IMR-90 (cell line): Measurements from ENCODE around the gene HOXB9. TPM values are rescaled to one million over a fixed set of nuclear protein-coding genes. Genes with fewer than 3 reads are reported as not detected.

Experiments
- ATAC-seq: fragments of 200-7000 bp; cut with Tn5 transposase; 2 replicates; pipeline ENCODE4 v1.9.1; 2020; ENCODE audit warnings: low read depth, mild to moderate bottlenecking, moderate library complexity
- BruUV-seq: library from RNA; stranded (reverse); fragments of 400-500 nt; replicated peaks from 2 replicates; lab custom pipeline; 2021; lab: Mats Ljungman, UMichigan
- CTCF ChIA-PET: fragments of 300-600 bp; formaldehyde crosslinking; extraction: SDS; loops from one replicate; lab custom pipeline; 2021; ENCODE audit warnings: antibody characterized with exemption; lab: Yijun Ruan, JAX
- POLR2A ChIA-PET: fragments of 300-600 bp; sonication (Branson Sonifier 250); formaldehyde crosslinking; loops from one replicate; lab custom pipeline; 2022; ENCODE audit warnings: antibody characterized with exemption; ENCODE audit not compliant: unreplicated experiment; lab: Charles Lee
- DNase-seq: peaks from one replicate; pipeline ENCODE4 v3.0.0; 2013
- H2AFZ ChIP-seq: replicated peaks from 2 replicates; pipeline ENCODE3; 2013; ENCODE audit warnings: low read length, mild to moderate bottlenecking; ENCODE audit not compliant: poor library complexity
- H2AK5ac ChIP-seq: 2 replicates; pipeline ENCODE4 v1.6.1; 2013; ENCODE audit warnings: low read depth, low read length, inconsistent platforms
- H2AK9ac ChIP-seq: replicated peaks from 2 replicates; pipeline ENCODE3; 2013; ENCODE audit warnings: mild to moderate bottlenecking, low read depth, low read length, moderate library complexity; ENCODE audit not compliant: poor library complexity
- H2BK120ac ChIP-seq: 2 replicates; pipeline ENCODE4 v1.6.1; 2013; ENCODE audit warnings: low read depth, low read length, inconsistent platforms
- H2BK15ac ChIP-seq: 3 replicates; pipeline ENCODE4 v1.6.1; 2013; ENCODE audit warnings: low read depth, low read length, inconsistent platforms
- H2BK20ac ChIP-seq: 2 replicates; pipeline ENCODE4 v1.6.1; 2013; ENCODE audit warnings: low read depth, mild to moderate bottlenecking, inconsistent platforms, low read length, moderate library complexity
- H2BK5ac ChIP-seq: 2 replicates; pipeline ENCODE4 v1.6.1; 2013; ENCODE audit warnings: mild to moderate bottlenecking, low read depth, low read length, inconsistent platforms; ENCODE audit not compliant: poor library complexity, severe bottlenecking
- H3K14ac ChIP-seq: replicated peaks from 2 replicates; pipeline ENCODE4 v1.6.1; 2013; ENCODE audit warnings: low read depth, low read length, inconsistent platforms
- H3K18ac ChIP-seq: 2 replicates; pipeline ENCODE4 v1.6.1; 2013; ENCODE audit warnings: low read depth, low read length, control low read depth
- H3K23ac ChIP-seq: 2 replicates; pipeline ENCODE4 v1.6.1; 2013; ENCODE audit warnings: low read depth, low read length, inconsistent platforms
- H3K27ac ChIP-seq: 2 replicates; pipeline ENCODE4 v1.5.1; 2013; ENCODE audit warnings: mild to moderate bottlenecking, control low read depth, low read length; ENCODE audit not compliant: insufficient read depth
- H3K27me3 ChIP-seq: 2 replicates; pipeline ENCODE4 v1.6.1; 2013; ENCODE audit warnings: low read length; ENCODE audit not compliant: control insufficient read depth, insufficient read depth
- H3K36me3 ChIP-seq: 2 replicates; pipeline ENCODE4 v1.6.1; 2013; ENCODE audit warnings: low read length, mixed read lengths; ENCODE audit not compliant: control insufficient read depth, insufficient read depth
- H3K4ac ChIP-seq: 2 replicates; pipeline ENCODE4 v1.6.1; 2013; ENCODE audit warnings: low read depth, low read length, inconsistent platforms
- H3K4me1 ChIP-seq: 2 replicates; pipeline ENCODE4 v1.6.1; 2013; ENCODE audit warnings: low read length, mixed read lengths; ENCODE audit not compliant: control insufficient read depth, insufficient read depth
- H3K4me2 ChIP-seq: 2 replicates; pipeline ENCODE4 v1.6.1; 2013; ENCODE audit warnings: low read depth, mild to moderate bottlenecking, control low read depth, low read length, moderate library complexity
- H3K4me3 ChIP-seq: 2 replicates; pipeline ENCODE4 v1.5.1; 2013; ENCODE audit warnings: low read depth, mild to moderate bottlenecking, control low read depth, low read length, moderate library complexity; ENCODE audit not compliant: insufficient read depth
- H3K56ac ChIP-seq: 2 replicates; pipeline ENCODE4 v1.6.1; 2013; ENCODE audit warnings: low read length, inconsistent platforms; ENCODE audit not compliant: insufficient read depth; ENCODE audit errors: extremely low read depth
- H3K79me1 ChIP-seq, 2 experiments: 2 replicates each; pipeline ENCODE4 v1.6.1; 2013; ENCODE audit warnings: low read length in 2 of 2, inconsistent platforms in 1 of 2, low read depth in 1 of 2
- H3K9ac ChIP-seq: 2 replicates; pipeline ENCODE4 v1.6.1; 2013; ENCODE audit warnings: low read depth, low read length, control low read depth
- H3K9me1 ChIP-seq: 2 replicates; pipeline ENCODE4 v1.6.1; 2013; ENCODE audit warnings: low read length, inconsistent platforms; ENCODE audit not compliant: insufficient read depth
- H3K9me3 ChIP-seq: 2 replicates; pipeline ENCODE4 v1.6.1; 2013; ENCODE audit warnings: low read length; ENCODE audit not compliant: control insufficient read depth, insufficient read depth
- H4K20me1 ChIP-seq: 2 replicates; pipeline ENCODE4 v1.6.1; 2013; ENCODE audit warnings: low read length, inconsistent platforms; ENCODE audit not compliant: insufficient read depth
- H4K5ac ChIP-seq: 2 replicates; pipeline ENCODE4 v1.6.1; 2013; ENCODE audit warnings: mild to moderate bottlenecking, low read depth, low read length, control low read depth
- H4K8ac ChIP-seq, 2 experiments: 2 replicates each; pipeline ENCODE4 v1.6.1; 2013; ENCODE audit warnings: low read depth in 2 of 2, low read length in 2 of 2, control low read depth in 1 of 2, inconsistent platforms in 1 of 2
- H4K91ac ChIP-seq: 2 replicates; pipeline ENCODE4 v1.6.1; 2013; ENCODE audit warnings: low read depth, low read length, inconsistent platforms; ENCODE audit not compliant: insufficient read depth
- CEBPB ChIP-seq: IDR thresholded peaks from 2 replicates; pipeline ENCODE4 v1.6.1; 2012; ENCODE audit warnings: low read depth, low read length, improper control_type of control experiment
- FOS ChIP-seq: fragments of 150-350 bp; IDR thresholded peaks from 2 replicates; pipeline ENCODE4 v1.6.1; 2016; ENCODE audit warnings: low read depth, low read length
- MAFK ChIP-seq: IDR thresholded peaks from 2 replicates; pipeline ENCODE4 v1.6.1; 2012; ENCODE audit warnings: low read depth, low read length, improper control_type of control experiment
- MAZ ChIP-seq: IDR thresholded peaks from 2 replicates; pipeline ENCODE4 v1.6.1; 2012; ENCODE audit warnings: low read depth, mild to moderate bottlenecking, low read length, improper control_type of control experiment, moderate library complexity, borderline replicate concordance
- MXI1 ChIP-seq: IDR thresholded peaks from 2 replicates; pipeline ENCODE4 v1.6.1; 2012; ENCODE audit warnings: low read depth, mild to moderate bottlenecking, low read length, moderate library complexity, borderline replicate concordance
- POLR2A ChIP-seq: IDR thresholded peaks from 2 replicates; pipeline ENCODE4 v1.6.1; 2012; ENCODE audit warnings: mild to moderate bottlenecking, low read depth, low read length
- RAD21 ChIP-seq: IDR thresholded peaks from 2 replicates; pipeline ENCODE4 v1.6.1; 2012; ENCODE audit warnings: low read length, improper control_type of control experiment
- RCOR1 ChIP-seq: IDR thresholded peaks from 2 replicates; pipeline ENCODE4 v1.6.1; 2012; ENCODE audit warnings: mild to moderate bottlenecking, low read length, improper control_type of control experiment; ENCODE audit not compliant: insufficient replicate concordance
- RFX5 ChIP-seq: IDR thresholded peaks from 2 replicates; pipeline ENCODE4 v1.8.0; 2012; ENCODE audit warnings: low read depth, mild to moderate bottlenecking, low read length, moderate library complexity
- WGBS, 2 experiments: methylation state at CpG; one replicate each; pipeline versions ENCODE4 v1.1.5 to v1.1.7; 2013; ENCODE audit warnings: missing lambda C conversion rate in 2 of 2; ENCODE audit not compliant: insufficient read length in 1 of 2; ENCODE audit errors: extremely low coverage in 2 of 2; 5-methylcytosine and 5-hydroxymethylcytosine counted together
- dilution Hi-C: fragments of 300-500 bp; cut with HindIII; formaldehyde crosslinking; loops from one replicate; pipeline ENCODE4 v1.14.3; 2018; ENCODE audit warnings: low sequenced_read_pairs; ENCODE audit not compliant: unreplicated experiment
- in situ Hi-C: fragments of 300-500 bp; cut with MboI; formaldehyde crosslinking; loops from 3 replicates; pipeline ENCODE4 v1.14.3; 2019; ENCODE audit warnings: low sequenced_read_pairs, inconsistent platforms, mixed read lengths
- intact Hi-C: fragments of 100-400 bp; cut with micrococcal nuclease; formaldehyde crosslinking; loops from 2 replicates; pipeline ENCODE4 v1.10.0; 2022
- polyA plus RNA-seq, 3 experiments: library from polyadenylated mRNA; depleted of rRNA; stranded (reverse); fragments of >200 nt; gene quantifications; 2 replicates each; pipeline ENCODE4 v1.2.3, GENCODE V29; 2012; ENCODE audit warnings: low replicate concordance in 1 of 3
- total RNA-seq: library from RNA; depleted of rRNA; stranded (reverse); fragments of >200 nt; gene quantifications from 2 replicates; pipeline ENCODE4 v1.2.3, GENCODE V29; 2012
- TF ChIP-seq, protein P1 (sequence below): fragments of 150-350 bp; IDR thresholded peaks from 2 replicates; pipeline ENCODE4 v1.6.1; 2017; ENCODE audit warnings: mild to moderate bottlenecking, antibody characterized with exemption, low read length, low read depth
- TF ChIP-seq, protein P2 (sequence below): fragments of 150-350 bp; IDR thresholded peaks from 2 replicates; pipeline ENCODE4 v1.6.1; 2016; ENCODE audit warnings: low read depth, mild to moderate bottlenecking, low read length, moderate library complexity, borderline replicate concordance

Gene HOXB9
- total and polyA plus RNA-seq, 2 of the 4 experiments (the other 2 are of a cell fraction): 0.05 TPM; not detected in 1

DNA sequence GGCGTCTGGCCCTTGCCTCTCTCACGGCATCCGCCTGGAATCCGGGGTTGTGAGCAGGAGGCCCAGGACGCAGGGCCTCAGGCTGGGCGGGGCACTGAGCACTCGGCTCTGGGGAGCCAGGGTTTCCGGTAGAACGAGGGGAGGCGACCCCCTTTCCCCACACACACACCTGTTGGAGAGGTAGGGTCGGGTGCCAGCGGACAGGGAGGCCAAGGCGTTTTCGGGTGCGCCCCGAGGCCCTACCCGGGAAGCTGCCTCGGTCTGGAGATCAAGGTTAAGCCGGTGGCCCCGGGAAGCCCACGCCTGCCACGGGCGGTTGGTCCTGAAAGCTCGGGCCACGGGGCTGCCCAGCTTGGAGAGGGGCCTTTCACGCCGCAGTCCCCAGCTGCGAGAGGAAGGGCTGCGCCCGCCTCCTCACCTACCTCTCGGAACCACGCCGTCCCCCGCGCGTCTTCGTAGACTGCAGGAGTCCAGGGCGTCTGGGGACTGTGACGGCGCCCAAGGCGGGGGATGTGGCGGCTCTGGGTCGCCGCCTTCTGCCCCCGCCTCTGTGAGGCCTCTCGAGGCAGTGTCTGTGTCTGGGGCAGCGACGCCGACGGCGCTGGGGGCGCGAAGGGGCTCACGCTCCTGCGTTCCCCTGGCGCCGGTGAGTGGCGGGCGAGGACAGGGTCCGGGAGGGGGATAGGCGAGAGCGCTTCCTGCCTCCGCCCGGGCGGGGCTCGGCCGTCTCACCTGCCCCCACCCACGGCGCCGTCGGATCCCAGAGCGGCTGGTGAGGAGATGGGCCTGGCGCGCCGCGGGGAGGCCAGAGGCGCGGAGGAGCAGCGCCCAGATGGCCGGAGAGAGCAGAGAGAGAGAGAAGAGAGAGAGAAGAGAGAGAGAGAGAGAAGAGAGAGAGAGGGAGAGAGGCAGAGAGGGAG is 20.3 kb upstream of the HOXB9 start:
- DNase-seq: no peak
- in situ Hi-C loops: loop anchor here (10.0 kb wide), 1 partner anchor 58 kb away; no protein-coding TSS in a partner anchor
- POLR2A ChIA-PET: no interaction called here

More for the DNA sequence above, 20.3 kb upstream of the HOXB9 start:
- Histone ChIP-seq H2AK9ac (no peak overlapping the region), H3K18ac (no peak overlapping the region), H3K56ac (no peak overlapping the region), H3K27me3 (peaks cover 72% of the 10 kb centered on the region), H3K9me3 (peaks cover 3% of the 10 kb centered on the region), H2AK5ac (no peak overlapping the region), H3K9me1 (no peaks in the 10 kb centered on the region), H3K4me2 (no peak overlapping the region), H3K79me1 (no peaks in the 10 kb centered on the region), H3K9ac (no peak overlapping the region), H2AFZ (peak overlapping the region; percentile 54), H3K36me3 (no peaks in the 10 kb centered on the region), H3K4ac (no peak overlapping the region), H3K23ac (no peak overlapping the region), H2BK15ac (no peak overlapping the region), H3K4me1 (no peaks in the 10 kb centered on the region), H3K14ac (no peak overlapping the region), H4K20me1 (no peaks in the 10 kb centered on the region), H3K27ac (no peak overlapping the region), H2BK20ac (no peak overlapping the region), H4K5ac (no peak overlapping the region), H2BK120ac (no peak overlapping the region), H3K4me3 (no peak overlapping the region), H4K8ac (no peak overlapping the region), H2BK5ac (no peak overlapping the region), H4K91ac (no peak overlapping the region)
- 5% methylated on average over 29 of the region's 80 CpGs; no CpG with 5 or more reads in 1 of the 2 experiments for WGBS, 2 experiments
- CTCF ChIA-PET: no interaction called here
- TF ChIP-seq RAD21 (no peak), RFX5 (no peak), POLR2A (no peak), RCOR1 (no peak), MAZ (no peak), MAFK (no peak), FOS (no peak), CEBPB (no peak), MXI1 (no peak)
- TF ChIP-seq, protein P1, sequence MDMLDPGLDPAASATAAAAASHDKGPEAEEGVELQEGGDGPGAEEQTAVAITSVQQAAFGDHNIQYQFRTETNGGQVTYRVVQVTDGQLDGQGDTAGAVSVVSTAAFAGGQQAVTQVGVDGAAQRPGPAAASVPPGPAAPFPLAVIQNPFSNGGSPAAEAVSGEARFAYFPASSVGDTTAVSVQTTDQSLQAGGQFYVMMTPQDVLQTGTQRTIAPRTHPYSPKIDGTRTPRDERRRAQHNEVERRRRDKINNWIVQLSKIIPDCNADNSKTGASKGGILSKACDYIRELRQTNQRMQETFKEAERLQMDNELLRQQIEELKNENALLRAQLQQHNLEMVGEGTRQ: no peak
- TF ChIP-seq, protein P2, sequence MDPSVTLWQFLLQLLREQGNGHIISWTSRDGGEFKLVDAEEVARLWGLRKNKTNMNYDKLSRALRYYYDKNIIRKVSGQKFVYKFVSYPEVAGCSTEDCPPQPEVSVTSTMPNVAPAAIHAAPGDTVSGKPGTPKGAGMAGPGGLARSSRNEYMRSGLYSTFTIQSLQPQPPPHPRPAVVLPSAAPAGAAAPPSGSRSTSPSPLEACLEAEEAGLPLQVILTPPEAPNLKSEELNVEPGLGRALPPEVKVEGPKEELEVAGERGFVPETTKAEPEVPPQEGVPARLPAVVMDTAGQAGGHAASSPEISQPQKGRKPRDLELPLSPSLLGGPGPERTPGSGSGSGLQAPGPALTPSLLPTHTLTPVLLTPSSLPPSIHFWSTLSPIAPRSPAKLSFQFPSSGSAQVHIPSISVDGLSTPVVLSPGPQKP: no peak
- dilution Hi-C loops (no loop called here), intact Hi-C loops (no loop called here)
- ATAC-seq: no peak
- no TSS peak for BruUV-seq
